ENCODE data around the gene CCP110. TPM values are rescaled to one million over a fixed set of nuclear protein-coding genes. Genes with fewer than 3 reads are reported as not detected.

Gene CCP110
- total RNA-seq, 1 experiment from 2014 or later: 31.8 TPM

DNA sequence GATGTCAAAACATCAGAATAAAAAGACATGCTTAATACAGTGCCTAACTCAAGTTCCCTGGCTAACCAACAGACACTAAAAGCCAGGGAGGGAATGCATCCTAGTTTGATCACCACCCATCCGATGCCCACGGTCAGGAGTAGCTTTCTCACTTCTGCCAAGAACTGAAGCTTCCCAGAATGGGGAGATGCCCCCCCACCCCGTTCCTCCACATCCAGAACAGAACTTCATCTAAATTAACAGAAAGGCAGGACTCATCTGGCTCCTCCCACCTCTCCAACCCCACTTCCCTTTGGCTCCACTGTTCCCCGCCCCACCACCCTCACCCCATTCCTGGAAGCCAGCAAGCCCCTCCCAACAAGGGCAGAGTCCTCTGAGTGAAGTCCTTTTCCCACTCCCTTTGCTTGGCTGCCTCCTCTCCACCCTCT is 35.5 kb upstream of the CCP110 start:
- no TSS peak for BruUV-seq (replicated peaks)
- TF ChIP-seq, protein P1, sequence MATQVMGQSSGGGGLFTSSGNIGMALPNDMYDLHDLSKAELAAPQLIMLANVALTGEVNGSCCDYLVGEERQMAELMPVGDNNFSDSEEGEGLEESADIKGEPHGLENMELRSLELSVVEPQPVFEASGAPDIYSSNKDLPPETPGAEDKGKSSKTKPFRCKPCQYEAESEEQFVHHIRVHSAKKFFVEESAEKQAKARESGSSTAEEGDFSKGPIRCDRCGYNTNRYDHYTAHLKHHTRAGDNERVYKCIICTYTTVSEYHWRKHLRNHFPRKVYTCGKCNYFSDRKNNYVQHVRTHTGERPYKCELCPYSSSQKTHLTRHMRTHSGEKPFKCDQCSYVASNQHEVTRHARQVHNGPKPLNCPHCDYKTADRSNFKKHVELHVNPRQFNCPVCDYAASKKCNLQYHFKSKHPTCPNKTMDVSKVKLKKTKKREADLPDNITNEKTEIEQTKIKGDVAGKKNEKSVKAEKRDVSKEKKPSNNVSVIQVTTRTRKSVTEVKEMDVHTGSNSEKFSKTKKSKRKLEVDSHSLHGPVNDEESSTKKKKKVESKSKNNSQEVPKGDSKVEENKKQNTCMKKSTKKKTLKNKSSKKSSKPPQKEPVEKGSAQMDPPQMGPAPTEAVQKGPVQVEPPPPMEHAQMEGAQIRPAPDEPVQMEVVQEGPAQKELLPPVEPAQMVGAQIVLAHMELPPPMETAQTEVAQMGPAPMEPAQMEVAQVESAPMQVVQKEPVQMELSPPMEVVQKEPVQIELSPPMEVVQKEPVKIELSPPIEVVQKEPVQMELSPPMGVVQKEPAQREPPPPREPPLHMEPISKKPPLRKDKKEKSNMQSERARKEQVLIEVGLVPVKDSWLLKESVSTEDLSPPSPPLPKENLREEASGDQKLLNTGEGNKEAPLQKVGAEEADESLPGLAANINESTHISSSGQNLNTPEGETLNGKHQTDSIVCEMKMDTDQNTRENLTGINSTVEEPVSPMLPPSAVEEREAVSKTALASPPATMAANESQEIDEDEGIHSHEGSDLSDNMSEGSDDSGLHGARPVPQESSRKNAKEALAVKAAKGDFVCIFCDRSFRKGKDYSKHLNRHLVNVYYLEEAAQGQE (IDR thresholded peaks at IDR 0.05; ENCODE audit: insufficient read depth in 1 of 2, low read depth in 2 of 2, low read length in 1 of 2): no peak
- TF ChIP-seq, protein P2, sequence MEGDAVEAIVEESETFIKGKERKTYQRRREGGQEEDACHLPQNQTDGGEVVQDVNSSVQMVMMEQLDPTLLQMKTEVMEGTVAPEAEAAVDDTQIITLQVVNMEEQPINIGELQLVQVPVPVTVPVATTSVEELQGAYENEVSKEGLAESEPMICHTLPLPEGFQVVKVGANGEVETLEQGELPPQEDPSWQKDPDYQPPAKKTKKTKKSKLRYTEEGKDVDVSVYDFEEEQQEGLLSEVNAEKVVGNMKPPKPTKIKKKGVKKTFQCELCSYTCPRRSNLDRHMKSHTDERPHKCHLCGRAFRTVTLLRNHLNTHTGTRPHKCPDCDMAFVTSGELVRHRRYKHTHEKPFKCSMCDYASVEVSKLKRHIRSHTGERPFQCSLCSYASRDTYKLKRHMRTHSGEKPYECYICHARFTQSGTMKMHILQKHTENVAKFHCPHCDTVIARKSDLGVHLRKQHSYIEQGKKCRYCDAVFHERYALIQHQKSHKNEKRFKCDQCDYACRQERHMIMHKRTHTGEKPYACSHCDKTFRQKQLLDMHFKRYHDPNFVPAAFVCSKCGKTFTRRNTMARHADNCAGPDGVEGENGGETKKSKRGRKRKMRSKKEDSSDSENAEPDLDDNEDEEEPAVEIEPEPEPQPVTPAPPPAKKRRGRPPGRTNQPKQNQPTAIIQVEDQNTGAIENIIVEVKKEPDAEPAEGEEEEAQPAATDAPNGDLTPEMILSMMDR (IDR thresholded peaks at IDR 0.05): no peak
- CTCF ChIA-PET: no interaction called here
- H3K4me1 ChIP-seq (ENCODE audit: control insufficient read depth, insufficient read depth, low read length): no peaks in the 10 kb centered on the region
- in situ Hi-C loops (cut with HindIII; ENCODE audit: low pct_unique_long_range_greater_than_20kb, low sequenced_read_pairs): no loop called here
- H3K4me3 ChIP-seq (ENCODE audit: low read depth in 2 of 2, low read length in 2 of 2): no peak overlapping the region
- DNase-seq (ENCODE audit: low read depth, low spot score) (no peak), ATAC-seq (no peak; the same call in 1 of the 2 replicates)
- POLR2A ChIA-PET: no interaction called here
- H3K27ac ChIP-seq (ENCODE audit: low read length): no peak overlapping the region
- H3K36me3 ChIP-seq (ENCODE audit: control insufficient read depth, insufficient read depth, low read length): no peaks in the 10 kb centered on the region
- H3K27me3 ChIP-seq (ENCODE audit: control insufficient read depth, insufficient read depth, low read length): no peaks in the 10 kb centered on the region
- H3K9me3 ChIP-seq (ENCODE audit: control insufficient read depth, insufficient read depth, low read depth, low read length): no peaks in the 10 kb centered on the region
- intact Hi-C loops (cut with micrococcal nuclease; ENCODE audit: unreplicated experiment): no loop called here

DNA sequence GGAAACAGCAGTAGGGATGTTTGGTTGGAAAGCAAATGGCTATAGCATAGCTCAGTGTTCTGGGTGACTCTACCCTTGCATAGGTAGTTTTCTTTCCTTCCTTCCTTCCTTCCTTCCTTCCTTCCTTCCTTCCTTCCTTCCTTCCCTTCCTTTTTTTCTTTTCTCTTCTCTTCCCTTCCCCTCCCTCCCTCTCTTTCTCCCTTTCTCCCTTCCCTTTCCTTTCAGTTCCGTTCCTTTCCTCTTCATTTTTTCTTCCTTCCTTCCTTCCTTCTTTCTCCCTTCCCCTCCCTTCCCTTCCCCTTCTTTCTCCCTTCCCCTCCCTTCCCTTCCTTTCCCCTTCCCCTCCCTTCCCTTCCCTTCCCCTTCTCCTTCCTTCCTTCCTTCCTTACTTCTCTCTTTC is 33.1 kb upstream of the CCP110 start:
- DNase-seq (ENCODE audit: low read depth, low spot score) (no peak), ATAC-seq (no peak)
- BruUV-seq (replicated peaks): no TSS peak
- in situ Hi-C loops (cut with HindIII; ENCODE audit: low pct_unique_long_range_greater_than_20kb, low sequenced_read_pairs): no loop called here
- Histone ChIP-seq H3K27me3 (ENCODE audit: control insufficient read depth, insufficient read depth, low read length) (no peaks in the 10 kb centered on the region), H3K4me1 (ENCODE audit: control insufficient read depth, insufficient read depth, low read length) (no peaks in the 10 kb centered on the region), H3K27ac (ENCODE audit: low read length) (no peak overlapping the region), H3K36me3 (ENCODE audit: control insufficient read depth, insufficient read depth, low read length) (no peaks in the 10 kb centered on the region), H3K9me3 (ENCODE audit: control insufficient read depth, insufficient read depth, low read depth, low read length) (no peaks in the 10 kb centered on the region), H3K4me3 (ENCODE audit: low read depth in 2 of 2, low read length in 2 of 2) (no peak overlapping the region)
- TF ChIP-seq, protein P1 (IDR thresholded peaks at IDR 0.05; ENCODE audit: insufficient read depth in 1 of 2, low read depth in 2 of 2, low read length in 1 of 2): no peak
- TF ChIP-seq SIN3A (IDR thresholded peaks at IDR 0.05; ENCODE audit: borderline replicate concordance, insufficient read depth, low read depth, low read length) (no peak), TCF7L2 (IDR thresholded peaks at IDR 0.05; ENCODE audit: low read depth, low read length) (no peak)
- intact Hi-C loops (cut with micrococcal nuclease; ENCODE audit: unreplicated experiment): no loop called here
- ChIA-PET CTCF (no interaction called here), POLR2A (no interaction called here)
